CD14-positive monocyte (primary cell): ENCODE data around the gene XRCC4. TPM values are rescaled to one million over a fixed set of nuclear protein-coding genes. Genes with fewer than 3 reads are reported as not detected.

Experiments
- DNase-seq, 3 donors: peaks; one replicate each; pipeline ENCODE4 v3.0.0-alpha.2; 2011 to 2022
- H2AFZ ChIP-seq: 2 replicates; pipeline ENCODE4 v1.6.0; 2012; ENCODE audit warnings: mild to moderate bottlenecking, low read depth, low read length, inconsistent platforms; ENCODE audit not compliant: insufficient read depth, poor library complexity, severe bottlenecking
- H3K27ac ChIP-seq, 2 donors: 1 replicate in 1 of 2; 2 replicates in 1 of 2; pipeline ENCODE4 v1.5.1; 2012 to 2013; ENCODE audit warnings: low read length in 2 of 2, control low read depth in 1 of 2, inconsistent platforms in 1 of 2, low read depth in 1 of 2, mild to moderate bottlenecking in 1 of 2
- H3K27me3 ChIP-seq, 2 donors: one replicate each; pipeline versions ENCODE4 v1.6.0 to v1.6.1; 2011 to 2013; ENCODE audit warnings: low read length in 2 of 2; ENCODE audit not compliant: control insufficient read depth in 2 of 2, insufficient read depth in 2 of 2
- H3K36me3 ChIP-seq, 2 donors: replicated peaks in 1 of 2; 1 replicate in 1 of 2; 2 replicates in 1 of 2; pipeline versions ENCODE4 v1.5.1 to v1.6.1; 2012 to 2013; ENCODE audit warnings: low read length in 2 of 2, control low read depth in 1 of 2, inconsistent platforms in 1 of 2, mild to moderate bottlenecking in 1 of 2; ENCODE audit not compliant: insufficient read depth in 2 of 2, control insufficient read depth in 1 of 2
- H3K4me1 ChIP-seq, 2 donors: 1 replicate in 1 of 2; 2 replicates in 1 of 2; pipeline versions ENCODE4 v1.5.1 to v1.6.1; 2012 to 2013; ENCODE audit warnings: low read length in 2 of 2, control low read depth in 1 of 2, inconsistent platforms in 1 of 2, mild to moderate bottlenecking in 1 of 2, moderate library complexity in 1 of 2; ENCODE audit not compliant: insufficient read depth in 2 of 2, control insufficient read depth in 1 of 2
- H3K4me2 ChIP-seq: replicated peaks from 2 replicates; pipeline ENCODE3; 2012; ENCODE audit warnings: low read length, moderate library complexity, mild to moderate bottlenecking; ENCODE audit not compliant: poor library complexity, severe bottlenecking; ENCODE audit errors: extremely low read depth
- H3K4me3 ChIP-seq, 3 experiments: fragments of 200-600 bp in 1 of 3; sonication (generic) in 1 of 3; replicated peaks in 1 of 3; 1 replicate in 2 of 3; 2 replicates in 1 of 3; pipeline ENCODE4 v1.5.1; 2011 to 2013; ENCODE audit warnings: low read length in 3 of 3, mild to moderate bottlenecking in 3 of 3, control low read depth in 2 of 3, low read depth in 2 of 3, inconsistent platforms in 1 of 3, moderate library complexity in 1 of 3
- H3K79me2 ChIP-seq: 2 replicates; pipeline ENCODE4 v1.6.0; 2012; ENCODE audit warnings: mild to moderate bottlenecking, control low read depth, inconsistent platforms, low read length, moderate library complexity; ENCODE audit not compliant: insufficient read depth
- H3K9ac ChIP-seq: 2 replicates; pipeline ENCODE4 v1.6.0; 2017; ENCODE audit warnings: low read length, mild to moderate bottlenecking; ENCODE audit not compliant: insufficient read depth, poor library complexity, severe bottlenecking
- H3K9me3 ChIP-seq, 2 donors: replicated peaks in 1 of 2; 1 replicate in 1 of 2; 2 replicates in 1 of 2; pipeline versions ENCODE4 v1.5.1 to v1.6.1; 2012 to 2013; ENCODE audit warnings: low read length in 2 of 2, control low read depth in 1 of 2; ENCODE audit not compliant: control insufficient read depth in 1 of 2, insufficient read depth in 1 of 2
- H4K20me1 ChIP-seq: 2 replicates; pipeline ENCODE4 v1.6.0; 2012; ENCODE audit warnings: mild to moderate bottlenecking, low read length, control low read depth, moderate library complexity; ENCODE audit not compliant: insufficient read depth
- H3K27ac Mint-ChIP-seq, 7 donors: one replicate each; pipeline ENCODE4 v1.8.0; 2020; ENCODE audit warnings: mild to moderate bottlenecking in 7 of 7, mixed read lengths in 7 of 7, moderate library complexity in 6 of 7, inconsistent platforms in 2 of 7
- H3K27me3 Mint-ChIP-seq, 3 donors: one replicate each; pipeline ENCODE4 v1.8.0; 2021 to 2022; ENCODE audit warnings: low read depth in 3 of 3, mild to moderate bottlenecking in 3 of 3, mixed read lengths in 3 of 3, moderate library complexity in 3 of 3, inconsistent platforms in 1 of 3
- H3K36me3 Mint-ChIP-seq, 2 donors: one replicate each; pipeline ENCODE4 v1.8.0; 2020; ENCODE audit warnings: mixed read lengths in 2 of 2, inconsistent platforms in 1 of 2, mild to moderate bottlenecking in 1 of 2
- H3K4me1 Mint-ChIP-seq: one replicate; pipeline ENCODE4 v1.8.0; 2020; ENCODE audit warnings: mild to moderate bottlenecking, mixed read lengths
- H3K4me3 Mint-ChIP-seq, 2 donors: one replicate each; pipeline ENCODE4 v1.8.0; 2020; ENCODE audit warnings: mild to moderate bottlenecking in 2 of 2, mixed read lengths in 2 of 2, moderate library complexity in 1 of 2
- H3K9me3 Mint-ChIP-seq, 7 donors: one replicate each; pipeline ENCODE4 v1.8.0; 2020 to 2022; ENCODE audit warnings: mixed read lengths in 7 of 7, mild to moderate bottlenecking in 6 of 7, moderate library complexity in 6 of 7, inconsistent platforms in 2 of 7
- CTCF ChIP-seq: fragments of 200-600 bp; IDR thresholded peaks from one replicate; pipeline ENCODE4 v1.8.0; 2022; ENCODE audit warnings: antibody characterized with exemption, mild to moderate bottlenecking
- WGBS: methylation state at CpG from one replicate; pipeline ENCODE4 v1.1.5; 2013; ENCODE audit warnings: missing lambda C conversion rate; ENCODE audit not compliant: insufficient coverage; 5-methylcytosine and 5-hydroxymethylcytosine counted together
- intact Hi-C, 2 donors: fragments of 100-400 bp; cut with micrococcal nuclease; formaldehyde crosslinking; loops; one replicate each; pipeline versions ENCODE4 v1.15.0 to v1.15.1; 2023
- polyA plus RNA-seq, 3 donors: library from polyadenylated mRNA; depleted of rRNA in 1 of 3; unstranded in 2 of 3; stranded (reverse) in 1 of 3; fragments of 300-500 nt in 2 of 3; fragments of >200 nt in 1 of 3; fragmentation: Illumina TruSeq in 2 of 3; gene quantifications; 1 replicate in 2 of 3; 2 replicates in 1 of 3; pipeline ENCODE4 v1.2.3, GENCODE V29; 2012 to 2021

XRCC4 gene
- polyA plus RNA-seq, 3 donors = 4.0 to 21.8 (median 16.3) TPM

GRCh38 chr5:83362526-83362925, 285.2 kb downstream of the XRCC4 start:
- peaks cover 35% of the 10 kb centered on the region for H3K4me1 Mint-ChIP-seq
- Histone ChIP-seq H3K4me3 (no peak overlapping the region), H3K4me1 (peaks cover 41 to 45% of the 10 kb centered on the region in 2 donors), H3K9me3 (peaks cover 9% of the 10 kb centered on the region in 2 donors), H4K20me1 (no peaks in the 10 kb centered on the region), H3K36me3 (peaks cover 0 to 7% of the 10 kb centered on the region in 2 donors), H3K27ac (peak overlapping the region in 1 of 2 donors; percentile 99), H3K9ac (no peak overlapping the region), H3K27me3 (no peaks in the 10 kb centered on the region), H3K79me2 (no peaks in the 10 kb centered on the region), H2AFZ (no peak overlapping the region), H3K4me2 (no peak overlapping the region)
- peaks cover 11 to 16% of the 10 kb centered on the region in 2 donors for H3K36me3 Mint-ChIP-seq
- WGBS = no CpG with 5 or more reads among the region's 1 CpG
- no peak overlapping the region for H3K4me3 Mint-ChIP-seq
- H3K27me3 Mint-ChIP-seq = peaks cover 0 to 1% (median 0%) of the 10 kb centered on the region in 3 donors
- peak overlapping the region in 5 of 7 donors; percentile 3 to 79 (median 77) for H3K27ac Mint-ChIP-seq
- DNase-seq = no peak
- peaks cover 9 to 20% (median 13%) of the 10 kb centered on the region in 7 donors for H3K9me3 Mint-ChIP-seq
- intact Hi-C loops = no loop called here
- TF ChIP-seq CTCF = no peak

GRCh38 chr5:83363111-83363885, 286.0 kb downstream of the XRCC4 start:
- H3K4me2 ChIP-seq = no peak overlapping the region
- H3K27me3 ChIP-seq = no peaks in the 10 kb centered on the region
- peaks cover 0 to 1% (median 0%) of the 10 kb centered on the region in 3 donors for H3K27me3 Mint-ChIP-seq
- H3K27ac ChIP-seq = peak overlapping the region in 1 of 2 donors; percentile 99
- H3K9me3 ChIP-seq = peaks cover 9% of the 10 kb centered on the region in 2 donors
- peak overlapping the region in 1 of 3 experiments; percentile 15 for H3K4me3 ChIP-seq
- peaks cover 0 to 7% of the 10 kb centered on the region in 2 donors for H3K36me3 ChIP-seq
- peaks cover 11 to 16% of the 10 kb centered on the region in 2 donors for H3K36me3 Mint-ChIP-seq
- DNase-seq = no peak
- H3K79me2 ChIP-seq = no peaks in the 10 kb centered on the region
- peaks cover 8 to 20% (median 10%) of the 10 kb centered on the region in 7 donors for H3K9me3 Mint-ChIP-seq
- TF ChIP-seq CTCF = no peak
- peak overlapping the region; percentile 69 to 91 (median 77) for H3K27ac Mint-ChIP-seq
- no peak overlapping the region for H3K9ac ChIP-seq
- intact Hi-C loops = no loop called here
- WGBS = 93% methylated on average over 3 of the region's 7 CpGs
- peaks cover 40% of the 10 kb centered on the region for H3K4me1 Mint-ChIP-seq
- H3K4me1 ChIP-seq = peaks cover 48 to 52% of the 10 kb centered on the region in 2 donors
- no peak overlapping the region for H3K4me3 Mint-ChIP-seq
- no peaks in the 10 kb centered on the region for H4K20me1 ChIP-seq
- H2AFZ ChIP-seq = peak overlapping the region; percentile 38
